NCI-H2029 treated with DMSO at 0.1 percent for 48 hours (cell line): ENCODE data around the gene SOCS1.

ENCODE experiments used
- DNase-seq: peaks from one replicate; lab custom pipeline; 2025; lab: John Stamatoyannopoulos, UW

SOCS1 gene

DNA sequence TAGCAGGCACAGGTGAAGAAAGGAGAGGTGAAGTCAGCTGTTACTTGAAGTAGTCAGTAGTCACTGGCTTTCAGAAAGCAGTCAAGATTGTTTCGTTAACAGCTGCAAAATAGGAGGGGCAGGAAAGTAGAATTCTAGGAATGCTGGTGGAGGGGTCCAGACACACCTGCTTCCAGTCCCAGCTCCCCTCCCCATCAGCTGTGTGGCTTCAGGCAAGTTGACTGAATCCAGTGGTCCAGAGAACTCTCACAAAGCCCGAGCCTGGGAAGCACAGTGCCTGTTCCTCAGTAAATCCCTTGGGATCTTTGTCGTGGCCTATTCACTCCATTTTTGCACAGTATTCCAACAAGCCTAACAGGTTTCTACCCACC is 4.6 kb upstream of the SOCS1 start:
- no peak for DNase-seq

DNA sequence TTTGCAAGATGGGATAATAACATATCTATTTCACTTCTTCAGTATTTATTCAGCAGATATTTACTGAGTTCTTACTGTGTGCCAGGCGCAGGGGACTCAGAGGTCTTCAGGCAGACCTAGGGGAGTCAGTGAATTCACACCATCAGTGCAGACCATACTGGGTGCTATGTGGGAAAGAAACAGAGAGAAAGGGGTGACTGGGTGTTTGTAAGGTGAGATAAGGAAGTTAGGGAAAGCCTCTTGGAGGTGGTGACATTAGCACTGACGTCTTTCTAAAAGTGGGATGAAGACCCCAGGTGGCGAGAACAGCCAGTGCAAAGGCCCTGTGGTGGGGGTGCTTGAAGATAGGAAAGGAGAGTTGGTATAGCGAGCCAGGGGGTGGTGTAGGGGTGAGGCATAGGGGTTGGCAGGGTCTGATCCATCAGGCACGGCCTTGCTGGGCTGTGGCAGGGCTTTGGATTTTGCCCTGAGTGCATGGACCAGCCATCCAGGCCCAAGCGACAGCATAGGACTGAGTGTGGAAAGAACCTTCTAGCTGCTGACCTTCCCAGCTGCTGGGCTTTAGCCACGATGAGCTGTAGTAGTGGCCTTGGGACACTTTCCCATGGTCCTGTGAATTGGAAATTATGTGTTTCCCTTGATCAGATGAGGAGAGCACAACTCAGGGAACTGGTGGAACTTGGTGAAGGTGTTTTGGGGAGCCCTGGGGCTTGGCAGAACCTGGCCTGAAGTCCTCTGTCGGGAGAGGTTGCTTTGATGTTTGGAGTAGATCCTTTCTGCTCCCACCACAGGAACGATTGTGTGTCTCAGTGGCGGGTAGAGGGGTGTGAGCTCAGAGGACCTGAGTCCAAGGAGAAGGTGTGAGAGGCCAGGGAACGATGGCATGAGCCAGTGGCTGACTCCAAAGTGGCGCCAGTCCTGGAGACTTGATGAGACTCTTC is 3.9 kb upstream of the SOCS1 start:
- DNase-seq = no peak

DNA sequence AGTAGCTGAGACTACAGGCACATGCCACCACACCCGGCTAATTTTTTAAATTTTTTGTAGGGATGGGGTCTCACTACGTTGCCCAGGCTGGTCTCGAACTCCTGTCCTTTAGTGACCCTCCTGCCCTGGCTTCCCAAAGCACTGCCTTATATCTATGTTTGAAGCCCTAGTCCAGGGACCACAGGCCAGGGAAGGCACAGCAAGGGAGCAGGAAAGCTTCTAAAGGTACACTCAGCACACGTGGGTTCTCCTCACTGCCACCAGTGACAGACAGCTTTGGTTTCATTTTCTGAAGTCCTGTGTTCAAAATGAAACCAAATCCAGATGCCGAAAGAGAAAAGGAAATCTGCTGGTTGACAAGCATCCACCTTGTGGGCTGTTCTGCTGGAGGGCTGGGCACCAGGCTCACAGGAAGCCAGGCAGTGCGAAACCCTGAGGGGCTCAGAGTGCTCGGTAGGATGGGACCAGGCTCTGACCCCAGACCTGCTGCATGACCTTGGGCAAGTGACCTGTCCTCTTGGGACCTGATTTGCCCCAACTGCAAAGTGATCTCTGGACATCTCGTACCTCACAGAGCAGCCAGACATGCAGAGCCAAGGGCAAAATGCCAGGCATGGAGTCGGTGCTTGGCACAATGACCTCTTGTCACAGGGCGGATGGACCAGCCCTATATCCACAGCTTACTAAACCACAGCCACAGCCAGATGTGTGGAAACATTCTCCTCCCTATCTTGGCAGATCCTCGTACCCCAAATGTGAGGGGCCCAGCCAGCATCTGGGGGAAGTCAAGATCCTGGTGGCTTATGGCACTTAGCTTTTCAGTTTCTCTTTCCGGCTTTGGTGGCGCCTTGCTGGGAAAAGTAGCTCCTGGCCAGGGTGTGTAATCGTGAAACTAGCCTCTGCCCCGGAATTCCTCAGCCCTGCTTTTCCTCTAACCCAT is 2.8 kb upstream of the SOCS1 start:
- peak; percentile 16 for DNase-seq

DNA sequence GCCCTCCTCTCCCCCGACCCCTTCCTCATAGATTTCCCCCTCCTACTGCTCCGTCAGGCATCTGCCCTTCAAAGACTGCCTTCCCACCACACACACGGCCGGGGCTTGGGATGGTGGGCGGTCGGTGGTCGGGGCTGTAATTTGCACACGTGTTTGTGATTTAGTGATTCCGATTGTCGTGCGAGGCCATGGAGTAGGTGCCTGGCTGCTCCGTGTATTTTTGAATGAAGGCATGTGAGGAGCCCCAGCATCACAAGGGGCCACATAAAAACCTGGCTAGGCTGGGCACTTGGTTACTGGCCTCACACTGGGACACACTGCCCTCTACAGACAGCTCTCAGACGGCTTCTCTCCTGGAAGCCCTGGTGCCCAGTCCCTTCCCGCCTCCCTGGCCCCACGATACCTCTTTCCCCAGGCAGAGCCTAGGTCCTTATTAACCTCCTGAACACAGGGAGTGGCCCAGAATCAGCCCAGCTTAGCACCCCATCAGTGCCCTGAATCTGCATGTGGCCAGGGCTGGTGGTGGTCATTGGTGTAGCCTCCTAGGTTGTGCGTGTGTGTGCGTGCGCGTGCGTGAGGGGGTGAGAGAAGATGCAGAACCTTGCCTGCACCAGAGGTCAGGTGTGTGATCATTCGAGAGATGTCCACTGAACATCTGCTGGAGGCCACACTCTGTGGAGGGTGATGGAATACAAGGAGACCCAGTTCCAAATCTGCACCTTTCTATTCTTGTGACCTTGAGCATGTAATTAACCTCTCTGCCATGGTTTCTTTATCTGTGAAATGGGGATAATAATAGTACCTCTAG is 1.3 kb upstream of the SOCS1 start:
- DNase-seq = peak; percentile 33

DNA sequence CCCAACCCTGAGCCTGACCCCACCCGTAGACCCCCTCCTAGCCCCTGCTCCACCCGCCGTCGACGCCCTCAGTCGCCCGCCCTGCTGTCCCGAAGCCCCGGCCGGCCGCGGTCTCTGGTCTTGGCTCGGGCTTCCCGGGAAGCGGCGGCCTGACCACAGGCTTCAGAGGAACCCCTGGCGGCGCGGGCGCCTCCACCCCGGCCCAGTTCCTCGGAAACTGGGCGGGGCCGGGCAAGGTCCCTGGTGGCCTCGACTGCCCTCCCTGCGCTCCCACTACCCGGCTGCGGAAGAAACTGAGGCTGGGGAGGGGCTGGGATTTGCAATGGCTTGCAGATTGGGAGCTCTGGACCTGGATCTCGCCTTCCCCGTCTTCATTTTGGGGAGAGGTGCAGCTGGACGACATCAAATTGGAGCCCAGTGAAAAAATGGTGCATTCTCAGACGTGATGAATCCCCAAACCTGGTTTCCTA is 692 bp upstream of the SOCS1 start:
- no peak for DNase-seq

DNA sequence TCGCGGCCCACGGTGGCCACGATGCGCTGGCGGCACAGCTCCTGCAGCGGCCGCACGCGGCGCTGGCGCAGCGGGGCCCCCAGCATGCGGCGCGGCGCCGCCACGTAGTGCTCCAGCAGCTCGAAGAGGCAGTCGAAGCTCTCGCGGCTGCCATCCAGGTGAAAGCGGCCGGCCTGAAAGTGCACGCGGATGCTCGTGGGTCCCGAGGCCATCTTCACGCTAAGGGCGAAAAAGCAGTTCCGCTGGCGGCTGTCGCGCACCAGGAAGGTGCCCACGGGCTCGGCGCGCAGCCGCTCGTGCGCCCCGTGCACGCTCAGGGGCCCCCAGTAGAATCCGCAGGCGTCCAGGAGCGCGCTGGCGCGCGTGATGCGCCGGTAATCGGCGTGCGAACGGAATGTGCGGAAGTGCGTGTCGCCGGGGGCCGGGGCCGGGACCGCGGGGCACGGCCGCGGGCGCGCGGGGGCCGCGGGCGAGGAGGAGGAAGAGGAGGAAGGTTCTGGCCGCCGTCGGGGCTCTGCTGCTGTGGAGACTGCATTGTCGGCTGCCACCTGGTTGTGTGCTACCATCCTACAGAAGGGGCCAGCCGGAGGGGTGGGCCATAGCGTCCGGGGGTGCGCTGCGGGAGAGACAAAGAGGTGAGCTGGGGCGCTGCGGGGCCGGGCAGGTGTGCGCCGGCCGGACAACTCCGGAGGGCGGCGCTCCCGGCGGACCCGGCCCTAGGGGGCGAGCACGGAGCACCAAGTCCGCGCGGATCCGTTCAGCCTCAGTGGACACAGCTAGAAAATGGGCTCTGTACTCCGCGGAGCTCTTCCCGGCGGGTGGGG is 879 bp downstream of the SOCS1 start:
- DNase-seq = no peak

DNA sequence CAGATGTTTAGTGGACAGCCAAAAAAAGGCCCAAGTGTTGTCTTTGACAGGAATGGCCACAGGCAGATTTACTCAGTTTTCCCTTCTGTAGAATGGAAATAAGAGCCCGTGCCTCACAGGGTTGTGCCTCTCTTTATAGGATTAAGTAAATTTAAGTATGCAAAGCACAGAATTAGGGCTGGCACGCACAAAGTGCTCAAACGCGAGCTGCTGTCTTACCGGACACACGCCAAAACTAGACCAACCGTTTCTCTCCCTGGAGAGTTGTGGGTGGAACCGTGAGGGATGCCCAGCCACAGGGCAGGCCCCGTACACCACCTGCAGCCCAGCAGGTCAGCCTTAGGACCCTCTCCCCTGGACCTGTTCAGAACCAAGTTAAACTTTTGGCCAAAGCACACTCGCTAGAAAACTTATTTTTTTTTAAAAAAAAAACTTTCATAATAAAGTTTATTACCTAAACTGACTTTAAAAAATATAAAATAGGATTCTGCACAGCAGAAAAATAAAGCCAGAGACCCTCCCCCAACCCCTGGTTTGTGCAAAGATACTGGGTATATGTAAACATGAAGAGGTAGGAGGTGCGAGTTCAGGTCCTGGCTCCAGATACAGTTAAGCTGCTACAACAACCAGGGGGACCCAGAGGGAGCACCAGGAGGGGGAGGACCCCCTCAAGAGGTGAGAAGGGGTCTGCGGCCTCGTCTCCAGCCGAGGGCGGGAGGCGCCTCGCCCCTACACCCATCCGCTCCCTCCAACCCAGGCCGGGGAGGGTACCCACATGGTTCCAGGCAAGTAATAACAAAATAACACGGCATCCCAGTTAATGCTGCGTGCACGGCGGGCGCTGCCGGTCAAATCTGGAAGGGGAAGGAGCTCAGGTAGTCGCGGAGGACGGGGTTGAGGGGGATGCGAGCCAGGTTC is 1.8 kb downstream of the SOCS1 start:
- DNase-seq = no peak

DNA sequence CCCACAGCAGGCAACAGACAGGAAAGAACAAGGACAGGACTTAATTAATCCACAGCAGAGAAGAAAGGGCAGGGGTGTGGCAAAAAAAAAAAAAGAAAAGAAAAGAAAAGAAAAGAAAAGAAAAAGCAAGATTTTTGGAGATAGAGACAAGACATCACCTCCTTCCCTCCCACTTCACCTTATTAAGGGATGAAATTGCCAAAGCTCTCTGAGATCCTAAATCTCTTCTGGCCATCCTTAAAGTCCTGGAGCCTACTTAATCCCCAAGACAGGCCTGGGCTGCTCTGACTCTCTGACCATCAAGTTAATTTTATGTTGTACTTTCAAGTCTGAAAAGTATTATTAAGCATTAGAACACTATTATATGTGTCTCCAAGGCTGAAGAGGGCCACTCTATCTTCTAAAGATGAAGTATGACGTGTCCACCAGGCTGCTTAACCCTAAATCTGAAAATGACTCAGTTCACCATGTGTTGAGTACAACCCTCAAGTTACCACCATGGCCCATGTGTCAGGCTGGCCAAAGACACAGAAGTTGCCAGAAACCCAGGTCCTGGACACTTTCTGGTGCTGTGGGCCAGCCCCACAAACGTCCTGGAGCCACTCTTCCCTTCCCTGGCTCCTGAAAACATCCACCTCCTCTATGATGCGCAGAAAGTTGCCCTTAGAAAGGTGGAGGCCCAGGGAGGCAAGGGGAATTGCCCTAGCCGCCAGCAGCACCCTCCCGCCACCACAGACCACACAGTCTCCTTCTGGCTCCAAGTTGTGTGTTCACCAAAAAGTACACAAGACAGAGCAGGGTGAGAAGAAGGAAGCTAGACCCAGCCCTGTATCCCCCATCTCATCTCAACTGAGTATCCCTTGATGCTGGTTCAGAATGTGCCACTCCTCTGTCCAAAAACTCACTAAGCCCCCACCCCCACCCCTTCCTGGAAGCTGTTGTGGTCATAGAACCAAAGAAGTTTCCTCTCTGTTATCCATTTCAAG is 2.7 kb downstream of the SOCS1 start:
- no peak for DNase-seq

DNA sequence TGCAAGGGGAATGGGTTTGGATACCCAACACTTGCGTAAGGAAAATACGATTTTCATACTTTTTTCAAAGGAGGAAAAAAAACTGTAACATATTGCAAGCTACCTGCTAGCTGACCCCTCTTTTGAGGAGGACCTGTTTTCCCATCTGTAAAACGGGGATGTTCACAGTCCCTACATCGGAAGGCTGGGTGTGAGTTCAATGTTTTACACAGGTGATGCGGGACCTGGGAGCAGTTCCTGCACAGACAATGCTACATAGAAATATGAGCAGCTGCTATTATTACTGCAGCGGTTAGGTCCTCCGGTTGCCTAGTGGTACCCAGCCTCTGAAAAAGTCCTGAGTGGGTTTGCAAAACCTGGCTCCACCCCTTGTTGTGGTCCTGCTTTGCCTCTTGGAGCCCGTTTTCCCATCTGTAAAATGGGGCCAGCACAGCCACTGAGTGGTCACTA is 3.5 kb downstream of the SOCS1 start:
- no peak for DNase-seq

DNA sequence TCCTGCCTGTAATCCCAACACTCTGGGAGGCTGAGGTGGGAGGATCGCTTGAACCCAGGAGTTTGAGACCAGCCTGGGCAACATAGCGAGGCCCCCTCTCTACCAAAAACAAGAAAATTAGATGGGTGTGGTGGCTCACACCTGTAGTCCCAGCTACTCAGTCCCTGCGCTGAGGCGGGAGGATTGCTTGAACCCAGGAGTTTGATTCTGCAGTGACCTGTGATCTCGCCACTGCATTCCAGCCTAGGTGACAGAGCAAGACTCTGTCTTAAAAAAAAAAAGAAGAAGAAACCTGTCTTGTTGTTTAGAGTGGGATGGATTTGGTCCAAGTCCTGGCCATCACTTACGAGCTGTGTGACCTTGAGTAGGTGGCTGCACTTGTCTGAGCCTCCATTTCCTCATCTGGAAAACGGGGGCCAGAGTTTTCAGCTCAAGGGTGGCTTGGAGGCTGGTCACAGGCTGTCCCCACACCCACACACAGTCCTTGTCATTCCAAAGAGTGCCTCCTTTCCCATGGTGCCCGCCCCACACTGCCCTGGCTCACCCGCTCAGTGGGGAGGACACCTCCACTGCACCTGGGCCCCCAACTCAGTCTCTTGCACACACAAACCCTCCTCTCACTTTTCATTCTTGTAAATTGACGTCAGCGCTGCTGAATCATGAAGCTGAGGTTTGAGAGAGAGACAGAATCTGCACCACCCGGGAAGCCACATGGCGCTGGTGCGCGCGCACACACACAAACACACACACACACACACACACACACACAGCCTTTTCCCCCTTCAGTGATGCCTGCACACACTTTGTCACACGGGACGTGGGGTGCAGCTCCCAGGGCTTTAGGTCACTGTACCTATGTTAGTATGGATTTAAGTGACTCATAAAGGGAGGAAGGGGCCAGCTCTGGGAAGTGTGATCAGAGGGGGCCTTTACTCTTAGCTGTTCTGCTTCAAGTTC is 4.2 kb downstream of the SOCS1 start:
- DNase-seq = no peak

DNA sequence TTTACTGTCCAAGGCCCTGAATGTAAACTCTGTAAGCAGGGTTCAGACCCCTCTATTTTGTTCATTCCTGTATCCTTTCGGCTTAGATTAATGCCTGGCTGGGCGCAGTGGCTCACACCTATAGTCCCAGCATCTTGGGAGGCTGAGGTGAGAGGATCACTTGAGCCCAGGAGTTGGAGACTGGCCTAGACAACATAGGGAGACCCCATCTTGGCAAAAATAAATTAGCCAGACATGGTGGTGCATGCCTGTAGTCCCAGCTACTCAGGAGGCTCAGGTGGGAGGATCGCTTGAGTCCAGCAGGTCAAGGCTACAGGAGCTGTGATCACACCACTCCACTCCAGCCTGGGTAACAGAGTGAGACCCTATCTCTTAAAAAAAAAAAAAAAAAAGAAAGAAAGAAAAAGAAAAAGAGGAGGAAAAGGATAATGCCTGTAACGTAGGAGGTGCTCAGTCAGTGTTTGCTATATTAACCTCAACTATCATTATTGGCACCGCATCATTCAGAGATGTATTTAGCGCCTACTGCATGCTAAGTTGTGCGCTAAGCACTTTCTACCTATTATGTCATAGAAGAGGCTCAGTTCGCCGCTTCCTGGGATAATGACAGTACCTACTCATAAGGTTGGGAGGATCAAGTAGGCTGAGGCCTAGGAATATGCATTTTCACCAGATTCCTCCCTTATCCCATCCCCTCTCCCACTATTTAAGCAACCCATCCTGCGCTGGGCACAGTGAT is 5.0 kb downstream of the SOCS1 start:
- DNase-seq = no peak

DNA sequence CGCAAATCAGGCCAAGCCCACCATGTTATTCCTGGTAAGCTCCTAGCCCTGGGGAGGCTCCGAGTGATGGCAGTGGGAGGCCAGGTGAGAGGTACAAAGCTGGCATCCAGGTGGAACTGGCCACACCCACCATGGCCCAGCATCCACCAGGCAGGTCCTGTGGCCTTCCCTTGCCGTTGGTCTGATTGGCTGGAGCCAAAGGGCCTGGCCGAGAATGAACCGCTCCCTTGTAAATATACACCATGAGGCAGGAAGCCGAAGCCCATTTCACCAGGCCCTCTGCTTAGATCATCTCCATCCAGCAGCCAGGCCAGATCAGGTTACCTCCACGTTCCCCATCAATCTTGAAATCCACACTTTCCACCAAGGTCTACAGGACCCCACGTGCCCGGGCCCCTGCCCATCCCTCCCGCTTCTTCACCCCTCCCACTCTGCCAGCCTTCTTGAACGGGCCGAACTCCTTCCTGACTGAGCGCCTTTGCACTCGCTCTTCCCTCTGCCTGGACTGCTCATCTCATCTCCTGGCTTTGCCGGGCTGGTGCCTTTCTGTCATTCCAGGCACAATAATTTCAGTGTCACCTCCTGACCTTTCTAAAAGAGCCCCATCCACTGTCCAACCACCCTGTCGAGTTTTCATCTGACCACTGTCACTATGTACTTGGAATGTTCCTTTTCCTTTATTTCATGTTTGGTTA is 5.8 kb downstream of the SOCS1 start:
- DNase-seq = no peak

DNA sequence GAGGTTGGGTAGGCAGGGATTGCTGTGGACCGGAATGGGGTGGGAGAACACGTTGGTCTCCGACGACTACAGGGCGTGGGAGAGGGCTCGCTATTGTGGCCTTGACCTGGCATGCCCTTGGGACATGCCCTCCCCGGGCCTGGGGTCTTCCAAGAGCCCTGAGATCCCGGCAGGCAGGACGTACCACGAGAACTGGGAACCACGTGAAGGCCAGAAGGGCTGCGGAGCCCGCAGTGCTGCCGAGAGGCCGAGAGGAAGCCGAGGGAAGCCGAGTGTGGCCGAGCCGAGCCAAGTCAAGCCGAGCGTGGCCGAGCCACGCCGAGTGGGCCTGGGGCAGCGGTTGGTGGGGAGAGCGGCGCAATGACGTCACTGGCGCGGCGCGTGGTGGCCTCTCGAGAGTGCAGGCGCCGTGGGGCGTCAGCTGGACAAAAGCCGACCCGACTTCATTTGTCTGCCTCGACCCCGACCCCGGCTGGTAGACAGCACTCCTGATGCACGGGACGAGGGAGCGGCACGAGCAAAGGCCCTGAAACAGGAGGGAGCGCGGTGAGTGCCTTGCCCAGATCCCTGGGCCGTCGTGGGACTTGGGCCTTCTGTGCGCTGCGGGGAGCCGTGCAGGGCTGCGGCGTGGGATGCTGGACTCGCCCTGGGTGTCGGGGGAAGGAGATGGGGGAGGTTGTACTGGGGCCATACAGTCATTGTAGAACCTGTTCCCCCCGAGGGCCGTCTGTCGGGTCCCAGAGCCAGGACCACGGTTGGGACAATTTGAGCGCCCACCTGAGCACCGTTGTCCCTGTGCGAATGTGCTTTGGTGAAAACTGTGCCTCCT is 6.6 kb downstream of the SOCS1 start:
- no peak for DNase-seq

DNA sequence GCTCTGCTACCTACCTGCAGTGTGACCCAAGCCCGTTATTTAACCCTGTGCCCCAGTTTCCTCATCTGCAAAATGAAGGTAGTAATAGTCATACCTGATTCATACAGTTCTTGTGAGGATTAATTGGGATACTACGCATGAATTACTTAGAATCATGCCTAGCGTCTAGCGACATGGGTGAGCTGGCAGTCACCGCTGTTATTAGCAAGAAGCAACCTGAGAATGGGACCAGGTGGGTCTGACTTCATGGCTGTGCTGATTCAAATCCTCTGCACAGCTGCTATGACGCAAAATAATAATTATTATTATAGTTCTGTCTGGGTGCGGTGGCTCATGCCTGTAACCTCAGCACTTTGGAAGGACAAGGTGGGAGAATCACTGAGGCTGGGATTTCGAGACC is 7.9 kb downstream of the SOCS1 start:
- no peak for DNase-seq

DNA sequence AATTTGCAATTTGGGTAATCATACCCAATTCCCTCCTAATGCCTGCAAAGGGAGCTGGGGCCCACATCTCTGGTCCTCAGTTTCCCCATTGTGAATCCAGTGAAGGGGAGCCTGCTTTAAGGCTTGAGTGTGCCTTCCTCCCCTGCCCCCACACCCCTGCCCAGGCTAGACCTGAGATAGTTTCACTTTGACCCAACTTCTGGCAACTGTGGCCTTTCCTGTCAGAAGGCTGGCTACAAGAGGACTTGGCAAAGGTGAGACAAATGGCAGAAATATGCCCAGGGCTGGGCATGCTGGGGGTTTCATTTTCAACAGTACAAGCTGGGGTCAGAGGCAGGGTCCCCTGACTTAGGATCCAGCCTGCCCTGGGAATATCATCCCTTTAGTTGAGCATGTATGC is 10.0 kb downstream of the SOCS1 start:
- DNase-seq = no peak
